HL-60 (cell line): ENCODE results near the gene RP2.

Experiments used
- POLR2AphosphoS5 ChIP-seq: IDR thresholded peaks from 2 replicates; pipeline ENCODE4 v1.6.1; 2012; ENCODE audit warnings: low read depth
- TF ChIP-seq, protein P1 (sequence below): IDR thresholded peaks from 2 replicates; pipeline ENCODE4 v1.6.1; 2012; ENCODE audit warnings: low read depth; ENCODE audit not compliant: insufficient replicate concordance
- TF ChIP-seq, protein P2 (sequence below): IDR thresholded peaks from one replicate; pipeline ENCODE4 v1.5.1; 2011; ENCODE audit warnings: low read length, control low read depth, inconsistent platforms; ENCODE audit not compliant: insufficient read depth

- TF ChIP-seq, protein P1, sequence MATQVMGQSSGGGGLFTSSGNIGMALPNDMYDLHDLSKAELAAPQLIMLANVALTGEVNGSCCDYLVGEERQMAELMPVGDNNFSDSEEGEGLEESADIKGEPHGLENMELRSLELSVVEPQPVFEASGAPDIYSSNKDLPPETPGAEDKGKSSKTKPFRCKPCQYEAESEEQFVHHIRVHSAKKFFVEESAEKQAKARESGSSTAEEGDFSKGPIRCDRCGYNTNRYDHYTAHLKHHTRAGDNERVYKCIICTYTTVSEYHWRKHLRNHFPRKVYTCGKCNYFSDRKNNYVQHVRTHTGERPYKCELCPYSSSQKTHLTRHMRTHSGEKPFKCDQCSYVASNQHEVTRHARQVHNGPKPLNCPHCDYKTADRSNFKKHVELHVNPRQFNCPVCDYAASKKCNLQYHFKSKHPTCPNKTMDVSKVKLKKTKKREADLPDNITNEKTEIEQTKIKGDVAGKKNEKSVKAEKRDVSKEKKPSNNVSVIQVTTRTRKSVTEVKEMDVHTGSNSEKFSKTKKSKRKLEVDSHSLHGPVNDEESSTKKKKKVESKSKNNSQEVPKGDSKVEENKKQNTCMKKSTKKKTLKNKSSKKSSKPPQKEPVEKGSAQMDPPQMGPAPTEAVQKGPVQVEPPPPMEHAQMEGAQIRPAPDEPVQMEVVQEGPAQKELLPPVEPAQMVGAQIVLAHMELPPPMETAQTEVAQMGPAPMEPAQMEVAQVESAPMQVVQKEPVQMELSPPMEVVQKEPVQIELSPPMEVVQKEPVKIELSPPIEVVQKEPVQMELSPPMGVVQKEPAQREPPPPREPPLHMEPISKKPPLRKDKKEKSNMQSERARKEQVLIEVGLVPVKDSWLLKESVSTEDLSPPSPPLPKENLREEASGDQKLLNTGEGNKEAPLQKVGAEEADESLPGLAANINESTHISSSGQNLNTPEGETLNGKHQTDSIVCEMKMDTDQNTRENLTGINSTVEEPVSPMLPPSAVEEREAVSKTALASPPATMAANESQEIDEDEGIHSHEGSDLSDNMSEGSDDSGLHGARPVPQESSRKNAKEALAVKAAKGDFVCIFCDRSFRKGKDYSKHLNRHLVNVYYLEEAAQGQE: no peak
- TF ChIP-seq, protein P2, sequence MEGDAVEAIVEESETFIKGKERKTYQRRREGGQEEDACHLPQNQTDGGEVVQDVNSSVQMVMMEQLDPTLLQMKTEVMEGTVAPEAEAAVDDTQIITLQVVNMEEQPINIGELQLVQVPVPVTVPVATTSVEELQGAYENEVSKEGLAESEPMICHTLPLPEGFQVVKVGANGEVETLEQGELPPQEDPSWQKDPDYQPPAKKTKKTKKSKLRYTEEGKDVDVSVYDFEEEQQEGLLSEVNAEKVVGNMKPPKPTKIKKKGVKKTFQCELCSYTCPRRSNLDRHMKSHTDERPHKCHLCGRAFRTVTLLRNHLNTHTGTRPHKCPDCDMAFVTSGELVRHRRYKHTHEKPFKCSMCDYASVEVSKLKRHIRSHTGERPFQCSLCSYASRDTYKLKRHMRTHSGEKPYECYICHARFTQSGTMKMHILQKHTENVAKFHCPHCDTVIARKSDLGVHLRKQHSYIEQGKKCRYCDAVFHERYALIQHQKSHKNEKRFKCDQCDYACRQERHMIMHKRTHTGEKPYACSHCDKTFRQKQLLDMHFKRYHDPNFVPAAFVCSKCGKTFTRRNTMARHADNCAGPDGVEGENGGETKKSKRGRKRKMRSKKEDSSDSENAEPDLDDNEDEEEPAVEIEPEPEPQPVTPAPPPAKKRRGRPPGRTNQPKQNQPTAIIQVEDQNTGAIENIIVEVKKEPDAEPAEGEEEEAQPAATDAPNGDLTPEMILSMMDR: no peak
- TF ChIP-seq POLR2AphosphoS5: no peak
Measured at GRCh38 chrX:46866726-46867125, 29.9 kb downstream of the RP2 start.
